Testis (tissue), 3 donors: ENCODE data around the gene ZBTB20. TPM values are rescaled to one million over a fixed set of nuclear protein-coding genes. Genes with fewer than 3 reads are reported as not detected.
A peak's percentile ranks its signal among the peaks of the same experiment; 100 is the strongest.

Source experiments
- DNase-seq: peaks from one replicate; pipeline ENCODE4 v3.0.0-alpha.2; 2019
- H3K27ac ChIP-seq, 2 donors: fragments of 200-600 bp; sonication (generic); one replicate each; pipeline ENCODE4 v1.5.1; 2019
- H3K27me3 ChIP-seq: fragments of 200-600 bp; sonication (generic); one replicate; pipeline ENCODE4 v1.5.1; 2019
- H3K36me3 ChIP-seq: fragments of 200-600 bp; sonication (generic); one replicate; pipeline ENCODE4 v1.5.1; 2017; ENCODE audit warnings: low read depth; ENCODE audit errors: missing control alignments
- H3K4me1 ChIP-seq: fragments of 200-600 bp; sonication (generic); one replicate; pipeline ENCODE4 v1.5.1; 2019
- H3K4me3 ChIP-seq, 2 donors: fragments of 200-600 bp; sonication (generic); one replicate each; pipeline ENCODE4 v1.5.1; 2017 to 2019
- H3K9me3 ChIP-seq: fragments of 200-600 bp; sonication (generic); one replicate; pipeline ENCODE4 v1.5.1; 2017
- POLR2A ChIP-seq: fragments of 450-650 bp; IDR thresholded peaks from one replicate; pipeline ENCODE4 v1.6.1; 2017; ENCODE audit warnings: antibody characterized with exemption, mild to moderate bottlenecking, moderate library complexity
- WGBS, 2 donors: methylation state at CpG; one replicate each; pipeline ENCODE4 v1.1.5; 2018; 5-methylcytosine and 5-hydroxymethylcytosine counted together
- intact Hi-C: fragments of 100-400 bp; cut with DNase I; formaldehyde crosslinking; loops from one replicate; pipeline ENCODE4 v1.15.1; 2023; ENCODE audit warnings: low total_unique reads
- polyA plus RNA-seq: library from polyadenylated mRNA; stranded (reverse); fragments of 350-450 nt; fragmentation: Illumina TruSeq; extraction: RNeasy Lipid Tissue Mini Kit (QIAGEN cat#74804); gene quantifications from one replicate; pipeline ENCODE4 v1.2.3, GENCODE V29; 2014; ENCODE audit warnings: low read depth, low replicate concordance; ENCODE audit not compliant: insufficient read depth
- total RNA-seq, 2 donors: library from RNA; depleted of rRNA; stranded (reverse); fragments of >200 nt; gene quantifications; one replicate each; pipeline ENCODE4 v1.2.3, GENCODE V29; 2016
- TF ChIP-seq, protein P1 (sequence below), 3 experiments: fragments of 450-650 bp in 2 of 3; fragments of 200-600 bp in 1 of 3; sonication (generic) in 1 of 3; IDR thresholded peaks; one replicate each; pipeline ENCODE4 v1.5.1; 2016 to 2019; ENCODE audit warnings: antibody characterized with exemption in 3 of 3, mild to moderate bottlenecking in 2 of 3, moderate library complexity in 1 of 3

ZBTB20 gene
- total and polyA plus RNA-seq, 3 donors from 2014 or later = 36.8 to 179 (median 126) TPM

DNA sequence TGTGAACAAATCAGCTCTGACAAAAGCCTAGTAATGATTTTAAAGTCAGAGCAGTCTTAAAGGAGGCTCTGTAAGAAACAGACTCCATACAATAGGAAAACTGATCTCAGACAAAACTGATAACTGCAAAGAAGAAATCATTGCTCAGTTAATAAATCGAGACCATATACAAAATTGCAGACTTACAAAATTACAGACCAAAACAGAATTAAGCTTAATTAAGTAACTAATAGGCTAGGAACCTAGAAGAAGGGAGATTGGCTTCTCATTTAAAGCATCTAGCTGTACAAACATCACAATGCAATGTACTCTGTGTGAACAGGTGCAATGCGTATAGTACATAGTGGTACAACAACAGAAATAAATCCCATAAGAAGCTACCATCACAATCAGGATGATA is 46.3 kb downstream of the ZBTB20 start:
- H3K9me3 ChIP-seq = no peaks in the 10 kb centered on the region
- TF ChIP-seq POLR2A = no peak
- TF ChIP-seq, protein P1, sequence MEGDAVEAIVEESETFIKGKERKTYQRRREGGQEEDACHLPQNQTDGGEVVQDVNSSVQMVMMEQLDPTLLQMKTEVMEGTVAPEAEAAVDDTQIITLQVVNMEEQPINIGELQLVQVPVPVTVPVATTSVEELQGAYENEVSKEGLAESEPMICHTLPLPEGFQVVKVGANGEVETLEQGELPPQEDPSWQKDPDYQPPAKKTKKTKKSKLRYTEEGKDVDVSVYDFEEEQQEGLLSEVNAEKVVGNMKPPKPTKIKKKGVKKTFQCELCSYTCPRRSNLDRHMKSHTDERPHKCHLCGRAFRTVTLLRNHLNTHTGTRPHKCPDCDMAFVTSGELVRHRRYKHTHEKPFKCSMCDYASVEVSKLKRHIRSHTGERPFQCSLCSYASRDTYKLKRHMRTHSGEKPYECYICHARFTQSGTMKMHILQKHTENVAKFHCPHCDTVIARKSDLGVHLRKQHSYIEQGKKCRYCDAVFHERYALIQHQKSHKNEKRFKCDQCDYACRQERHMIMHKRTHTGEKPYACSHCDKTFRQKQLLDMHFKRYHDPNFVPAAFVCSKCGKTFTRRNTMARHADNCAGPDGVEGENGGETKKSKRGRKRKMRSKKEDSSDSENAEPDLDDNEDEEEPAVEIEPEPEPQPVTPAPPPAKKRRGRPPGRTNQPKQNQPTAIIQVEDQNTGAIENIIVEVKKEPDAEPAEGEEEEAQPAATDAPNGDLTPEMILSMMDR (IDR thresholded peaks at IDR 0.05) = no peak
- peak overlapping the region; percentile 18 to 84 for H3K27ac ChIP-seq
- no peak for DNase-seq
- H3K27me3 ChIP-seq = no peaks in the 10 kb centered on the region
- no peaks in the 10 kb centered on the region for H3K36me3 ChIP-seq
- intact Hi-C loops = no loop called here
- 54% methylated on average over 2 of the region's 2 CpGs for WGBS, 2 donors
- H3K4me1 ChIP-seq = peaks cover 8% of the 10 kb centered on the region
- peak overlapping the region in 1 of 2 donors; percentile 32 for H3K4me3 ChIP-seq

DNA sequence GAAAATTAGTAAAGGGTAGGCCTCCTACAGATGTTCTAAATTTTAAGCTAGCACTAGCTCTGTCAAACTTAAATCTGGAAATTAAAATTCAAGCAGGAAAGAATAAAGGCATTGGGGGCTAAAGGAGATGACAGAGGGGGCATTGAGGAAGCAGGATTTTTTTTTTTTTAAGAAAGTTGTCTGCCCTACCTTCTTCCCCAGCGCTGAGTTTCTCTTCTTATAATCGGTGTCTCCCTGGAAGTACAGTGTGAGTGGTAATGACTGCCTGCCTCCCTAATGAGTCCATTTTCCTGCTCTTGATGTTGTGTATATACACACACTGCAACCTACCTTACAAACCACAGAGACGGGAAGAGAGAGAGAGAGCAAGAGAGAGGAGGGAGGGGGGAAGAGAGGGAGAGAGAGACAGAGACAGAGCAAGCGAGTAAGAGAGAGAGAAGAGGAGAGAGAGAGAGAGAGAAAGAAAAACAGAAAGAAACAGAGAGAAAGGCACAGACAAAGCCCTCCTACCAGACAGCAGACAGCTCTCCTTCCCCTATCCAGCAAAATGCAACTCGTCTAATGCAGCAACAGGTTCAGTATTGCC is 47.0 kb downstream of the ZBTB20 start:
- WGBS, 2 donors = 15% methylated on average over 5 of the region's 5 CpGs
- TF ChIP-seq POLR2A = no peak
- TF ChIP-seq, protein P1 (IDR thresholded peaks at IDR 0.05) = peak in 2 of 3 experiments; percentile 15 to 44
- Histone ChIP-seq H3K36me3 (no peaks in the 10 kb centered on the region), H3K9me3 (no peaks in the 10 kb centered on the region), H3K27ac (peak overlapping the region; percentile 69 to 84), H3K27me3 (no peaks in the 10 kb centered on the region), H3K4me3 (peak overlapping the region; percentile 19 to 32), H3K4me1 (peaks cover 8% of the 10 kb centered on the region)
- peak; percentile 57 for DNase-seq
- intact Hi-C loops = no loop called here

DNA sequence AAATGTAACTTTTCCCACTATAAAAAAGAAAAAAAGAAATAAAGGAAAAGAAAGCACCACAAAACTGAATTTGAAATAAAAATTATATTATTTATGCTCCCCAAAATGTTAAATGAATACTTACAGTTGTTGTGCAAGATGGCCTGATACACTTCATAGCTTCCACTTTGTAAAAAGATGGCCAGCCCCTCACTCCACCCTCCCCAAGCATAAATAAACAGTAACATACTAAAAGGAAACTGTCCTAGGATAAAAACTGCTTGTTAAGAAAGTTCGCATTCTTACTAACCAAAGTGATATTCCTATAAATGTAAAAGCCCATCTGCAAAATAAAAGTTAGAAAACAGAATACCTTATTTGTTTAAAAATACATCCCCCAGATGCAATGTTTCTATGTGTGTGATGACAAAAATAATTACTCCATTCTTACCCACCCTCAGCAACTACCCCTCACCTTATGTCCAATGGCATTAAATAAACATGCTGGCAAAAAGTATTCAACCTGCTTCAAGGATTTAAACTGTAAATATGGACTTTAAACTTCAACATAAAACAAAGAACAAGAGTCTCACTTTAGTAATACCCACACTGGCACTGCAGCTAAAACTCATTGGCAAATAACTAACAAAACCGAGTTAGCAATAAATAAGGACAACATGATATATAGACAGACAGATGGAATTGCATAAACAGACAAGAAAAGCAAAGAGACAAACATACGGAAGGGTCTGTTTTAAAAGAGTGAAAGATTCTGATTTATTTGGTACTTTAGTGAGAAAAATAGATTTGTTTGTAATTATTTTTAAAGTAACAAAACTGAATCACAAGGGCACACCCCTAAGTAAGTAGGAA is 47.7 kb downstream of the ZBTB20 start:
- WGBS, 2 donors = 20 to 28% methylated on average over 3 of the region's 3 CpGs
- H3K4me1 ChIP-seq = peaks cover 8% of the 10 kb centered on the region

DNA sequence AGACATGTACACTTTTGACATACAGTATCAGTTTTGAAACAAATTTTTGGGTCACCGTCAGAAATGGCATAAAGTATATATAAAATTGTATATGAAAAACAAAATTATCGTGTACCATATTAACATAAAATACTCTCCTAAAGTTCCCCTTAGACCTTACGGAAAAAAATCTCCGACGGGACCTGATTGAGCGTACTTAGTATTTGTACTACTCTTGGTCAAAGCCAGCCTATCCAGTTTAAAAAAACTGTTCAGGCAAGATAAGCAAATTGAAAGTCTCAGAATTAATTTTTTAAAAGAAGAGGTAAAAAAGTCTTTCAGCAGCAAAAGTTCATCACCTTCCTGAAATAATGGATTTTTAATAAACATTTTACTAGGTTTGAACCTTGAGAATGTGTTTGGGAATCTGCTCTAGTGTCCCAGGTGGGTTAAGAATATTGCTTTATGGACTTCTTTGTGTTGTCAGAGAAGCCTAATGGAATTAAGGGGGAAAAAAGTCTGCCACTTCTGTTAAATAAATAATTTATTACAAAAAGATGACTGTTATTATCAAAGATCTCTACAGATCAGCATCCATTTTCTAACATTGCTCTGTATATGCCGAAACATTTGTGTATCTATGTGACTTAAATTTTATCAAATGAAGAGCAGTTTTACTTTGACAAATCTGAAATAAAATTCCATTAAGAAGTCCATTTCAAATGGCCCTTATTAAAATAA is 48.6 kb downstream of the ZBTB20 start:
- peak overlapping the region in 1 of 2 donors; percentile 84 for H3K27ac ChIP-seq
- intact Hi-C loops = no loop called here
- WGBS, 2 donors = 80 to 84% methylated on average over 7 of the region's 7 CpGs
- H3K36me3 ChIP-seq = no peaks in the 10 kb centered on the region
- H3K4me3 ChIP-seq = no peak overlapping the region
- no peaks in the 10 kb centered on the region for H3K27me3 ChIP-seq
- H3K9me3 ChIP-seq = no peaks in the 10 kb centered on the region
- peaks cover 8% of the 10 kb centered on the region for H3K4me1 ChIP-seq
- no peak for DNase-seq
- no peak for TF ChIP-seq POLR2A
- TF ChIP-seq, protein P1 (IDR thresholded peaks at IDR 0.05) = no peak

More for the DNA sequence above, 47.7 kb downstream of the ZBTB20 start:
- DNase-seq = peak; percentile 32
- peak overlapping the region; percentile 69 to 84 for H3K27ac ChIP-seq
- H3K4me3 ChIP-seq = peak overlapping the region; percentile 19 to 32
- intact Hi-C loops = no loop called here
- TF ChIP-seq POLR2A = no peak
- TF ChIP-seq, protein P1 (IDR thresholded peaks at IDR 0.05) = no peak
- no peaks in the 10 kb centered on the region for H3K9me3 ChIP-seq
- no peaks in the 10 kb centered on the region for H3K27me3 ChIP-seq
- no peaks in the 10 kb centered on the region for H3K36me3 ChIP-seq
